Neuron (in vitro differentiated cells): ENCODE measurements around the gene MAST3.

ENCODE experiments used
- H2AFZ ChIP-seq: one replicate; pipeline ENCODE4 v1.6.1; 2013; ENCODE audit warnings: low read depth, mild to moderate bottlenecking, inconsistent platforms, low read length, moderate library complexity
- H3K27me3 ChIP-seq: one replicate; pipeline ENCODE4 v1.6.1; 2013; ENCODE audit warnings: low read length; ENCODE audit not compliant: insufficient read depth
- H3K36me3 ChIP-seq: one replicate; pipeline ENCODE4 v1.6.1; 2013; ENCODE audit warnings: low read length; ENCODE audit not compliant: insufficient read depth
- H3K4me1 ChIP-seq: one replicate; pipeline ENCODE4 v1.6.1; 2013; ENCODE audit warnings: low read length; ENCODE audit not compliant: insufficient read depth
- H3K4me3 ChIP-seq: 2 replicates; pipeline ENCODE4 v1.5.1; 2013; ENCODE audit warnings: mild to moderate bottlenecking, low read length, moderate library complexity
- H3K9me3 ChIP-seq: one replicate; pipeline ENCODE4 v1.6.1; 2013; ENCODE audit warnings: low read length

Gene MAST3

DNA sequence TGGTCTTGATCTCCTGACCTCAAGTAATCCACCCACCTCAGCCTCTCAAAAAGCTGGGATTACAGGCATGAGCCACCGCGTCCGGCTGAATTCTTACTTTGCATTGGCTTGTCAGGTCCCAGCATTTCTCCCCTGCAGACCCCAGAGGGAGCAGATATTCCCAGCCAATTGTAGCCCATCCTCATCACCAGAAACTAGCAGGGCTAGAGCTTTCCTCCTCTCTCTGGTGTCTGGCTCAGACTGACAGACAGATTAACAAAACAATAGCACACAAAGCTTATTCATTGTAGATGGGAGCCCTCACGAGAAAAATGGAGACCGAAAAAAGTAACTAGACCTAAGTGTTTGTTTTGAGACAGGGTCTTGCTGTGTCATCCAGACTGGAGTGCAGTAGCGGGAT lies 88.0 kb downstream of the MAST3 start:
- Histone ChIP-seq H3K4me1 (no peaks in the 10 kb centered on the region), H3K27me3 (no peaks in the 10 kb centered on the region), H3K4me3 (no peak overlapping the region), H3K9me3 (no peaks in the 10 kb centered on the region), H3K36me3 (no peaks in the 10 kb centered on the region), H2AFZ (no peak overlapping the region)

DNA sequence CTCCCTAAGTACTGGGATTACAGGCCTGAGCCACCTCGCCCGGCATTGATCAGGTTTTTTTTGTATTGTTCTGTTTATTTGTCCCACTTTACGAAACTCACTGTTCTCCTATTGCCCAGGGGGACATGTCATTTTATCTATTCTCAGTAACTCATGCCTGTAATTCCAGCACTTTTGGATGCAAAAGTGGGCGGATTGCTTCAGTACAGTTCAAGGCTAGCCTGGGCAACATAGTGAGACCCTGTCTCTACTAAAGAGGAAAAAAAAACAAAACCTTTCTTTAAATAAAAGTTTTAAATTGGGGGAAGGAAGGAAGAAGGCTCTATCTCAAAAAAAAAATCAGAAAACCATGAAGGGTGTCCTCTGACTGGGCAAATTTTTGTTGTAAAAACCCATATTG lies 92.7 kb downstream of the MAST3 start:
- Histone ChIP-seq H3K36me3 (no peaks in the 10 kb centered on the region), H3K27me3 (no peaks in the 10 kb centered on the region)

DNA sequence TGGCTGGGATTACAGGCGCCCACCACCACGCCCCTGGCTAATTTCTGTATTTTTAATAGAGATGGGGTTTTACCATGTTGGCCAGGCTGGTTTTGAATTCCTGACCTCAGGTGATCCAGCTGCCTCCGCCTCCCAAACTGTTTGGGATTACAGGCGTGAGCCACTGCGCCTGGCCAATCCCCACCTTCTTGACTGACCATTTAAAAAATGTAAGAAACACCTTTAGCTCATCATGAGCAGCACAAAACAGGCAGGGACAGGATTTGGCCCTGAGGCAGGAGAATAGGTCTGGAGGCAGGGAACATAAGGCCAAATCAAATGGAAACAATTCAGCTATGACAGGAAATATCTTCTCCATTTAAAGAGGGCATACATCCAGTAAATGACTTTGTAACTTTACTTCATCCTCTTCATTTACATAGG lies 94.1 kb downstream of the MAST3 start:
- no peaks in the 10 kb centered on the region for H3K9me3 ChIP-seq
- H3K4me1 ChIP-seq, result peaks cover 14% of the 10 kb centered on the region
- H3K27me3 ChIP-seq, result no peaks in the 10 kb centered on the region
- H3K4me3 ChIP-seq, result no peak overlapping the region
- peaks cover 6% of the 10 kb centered on the region for H3K36me3 ChIP-seq
- no peak overlapping the region for H2AFZ ChIP-seq

More for the DNA sequence above, 92.7 kb downstream of the MAST3 start:
- Histone ChIP-seq H3K4me3 (no peak overlapping the region), H3K4me1 (peaks cover 14% of the 10 kb centered on the region), H2AFZ (no peak overlapping the region), H3K9me3 (no peaks in the 10 kb centered on the region)

DNA sequence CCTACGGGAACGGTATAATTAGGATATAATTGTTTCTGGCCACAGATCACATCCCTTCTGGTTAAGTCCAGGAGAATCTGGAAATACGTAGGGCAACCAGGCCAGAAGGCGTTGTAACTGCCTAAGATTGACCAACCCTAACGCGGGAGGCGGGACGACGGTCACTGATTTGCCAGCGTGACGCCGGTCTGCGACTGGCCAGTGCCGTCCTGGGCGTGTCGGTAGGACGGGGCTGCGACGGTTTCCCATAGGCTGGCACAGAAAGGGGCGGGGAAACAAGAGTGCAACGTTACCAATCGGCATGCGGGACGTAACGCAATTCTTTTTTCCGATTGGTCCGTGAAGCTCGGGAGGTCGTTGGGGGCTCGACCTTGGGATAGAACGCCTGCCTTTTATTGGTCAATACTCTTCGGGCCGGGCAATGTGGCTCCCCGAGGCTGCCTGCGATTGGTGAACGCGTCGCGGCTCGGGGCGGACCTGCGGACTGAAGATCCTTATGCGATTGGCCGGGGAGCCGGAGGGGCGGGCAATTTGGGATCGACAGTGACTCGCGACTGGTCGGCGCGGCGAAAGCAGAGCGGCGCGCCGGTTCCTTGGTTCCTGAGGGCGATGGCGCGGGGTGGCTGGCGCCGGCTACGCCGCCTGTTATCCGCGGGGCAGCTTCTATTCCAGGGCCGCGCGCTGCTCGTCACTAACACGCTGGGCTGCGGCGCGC lies 95.3 kb downstream of the MAST3 start, which contains the start of gene MPV17L2:
MPV17L2 (plus strand) TSS at position 546 of the 715 bp plus-strand sequence; CDS start at position 610, 64 bp downstream.
- Histone ChIP-seq H3K4me1 (peaks cover 14% of the 10 kb centered on the region), H3K27me3 (no peaks in the 10 kb centered on the region), H3K36me3 (peaks cover 12% of the 10 kb centered on the region), H2AFZ (peak within 1 kb of the TSS; percentile 65), H3K9me3 (no peaks in the 10 kb centered on the region), H3K4me3 (peak within 1 kb of the TSS; percentile 93)

DNA sequence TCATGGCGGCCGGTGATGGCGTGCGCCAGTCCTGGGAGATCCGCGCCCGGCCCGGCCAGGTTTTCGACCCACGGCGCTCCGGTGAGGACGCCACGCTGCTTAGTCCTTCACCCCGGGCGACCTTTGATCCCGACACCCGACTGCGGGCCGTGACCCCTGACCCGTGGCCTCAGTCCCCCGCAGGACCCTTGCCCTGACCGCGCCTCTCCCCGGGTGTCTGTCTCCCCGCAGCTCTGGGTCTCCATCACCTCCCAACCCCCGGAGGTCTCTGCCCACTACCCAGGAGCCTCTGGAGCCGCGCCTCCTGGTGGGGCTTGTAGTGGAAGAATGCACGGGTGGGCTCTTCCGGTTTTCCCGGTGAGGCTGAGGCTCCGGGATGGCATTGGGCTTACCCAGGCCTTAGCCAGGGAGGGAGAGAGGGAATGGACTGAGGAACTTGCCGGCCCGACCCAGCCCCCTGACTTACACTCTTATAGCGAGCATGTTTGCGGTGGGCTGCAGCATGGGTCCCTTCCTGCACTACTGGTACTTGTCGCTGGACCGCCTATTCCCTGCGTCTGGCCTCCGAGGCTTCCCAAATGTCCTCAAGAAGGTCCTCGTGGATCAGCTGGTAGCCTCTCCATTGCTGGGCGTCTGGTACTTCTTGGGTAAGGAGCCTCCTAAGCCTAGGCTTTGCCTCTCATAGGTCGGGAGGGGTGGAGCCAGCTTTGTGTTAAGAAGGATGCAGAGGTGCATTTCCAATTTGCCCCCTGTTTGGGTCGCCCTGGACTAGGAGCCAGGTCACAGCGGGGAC lies 96.0 kb downstream of the MAST3 start:
- peaks cover 14% of the 10 kb centered on the region for H3K4me1 ChIP-seq
- peak overlapping the region; percentile 93 for H3K4me3 ChIP-seq
- H2AFZ ChIP-seq, result peak overlapping the region; percentile 62
- peaks cover 20% of the 10 kb centered on the region for H3K36me3 ChIP-seq
- no peaks in the 10 kb centered on the region for H3K27me3 ChIP-seq
- H3K9me3 ChIP-seq, result no peaks in the 10 kb centered on the region

DNA sequence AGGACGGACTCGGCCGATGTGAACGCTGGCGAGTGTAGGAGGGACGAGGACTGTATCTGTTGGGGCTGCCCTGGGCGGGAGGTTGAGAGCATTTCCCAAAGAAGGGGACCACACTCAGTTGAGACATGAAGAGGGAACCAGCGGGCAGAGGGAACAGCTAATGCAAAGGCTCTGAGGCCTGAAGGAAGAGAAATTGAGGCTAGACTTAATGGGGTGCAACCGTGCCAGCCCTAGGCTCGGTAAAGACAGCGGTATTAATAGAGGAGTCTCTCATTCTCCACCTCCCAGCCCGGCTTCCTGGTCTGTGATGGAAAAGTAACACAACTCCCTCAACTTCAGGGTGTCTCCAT lies 96.6 kb downstream of the MAST3 start:
- H3K9me3 ChIP-seq, result no peaks in the 10 kb centered on the region
- no peak overlapping the region for H2AFZ ChIP-seq

DNA sequence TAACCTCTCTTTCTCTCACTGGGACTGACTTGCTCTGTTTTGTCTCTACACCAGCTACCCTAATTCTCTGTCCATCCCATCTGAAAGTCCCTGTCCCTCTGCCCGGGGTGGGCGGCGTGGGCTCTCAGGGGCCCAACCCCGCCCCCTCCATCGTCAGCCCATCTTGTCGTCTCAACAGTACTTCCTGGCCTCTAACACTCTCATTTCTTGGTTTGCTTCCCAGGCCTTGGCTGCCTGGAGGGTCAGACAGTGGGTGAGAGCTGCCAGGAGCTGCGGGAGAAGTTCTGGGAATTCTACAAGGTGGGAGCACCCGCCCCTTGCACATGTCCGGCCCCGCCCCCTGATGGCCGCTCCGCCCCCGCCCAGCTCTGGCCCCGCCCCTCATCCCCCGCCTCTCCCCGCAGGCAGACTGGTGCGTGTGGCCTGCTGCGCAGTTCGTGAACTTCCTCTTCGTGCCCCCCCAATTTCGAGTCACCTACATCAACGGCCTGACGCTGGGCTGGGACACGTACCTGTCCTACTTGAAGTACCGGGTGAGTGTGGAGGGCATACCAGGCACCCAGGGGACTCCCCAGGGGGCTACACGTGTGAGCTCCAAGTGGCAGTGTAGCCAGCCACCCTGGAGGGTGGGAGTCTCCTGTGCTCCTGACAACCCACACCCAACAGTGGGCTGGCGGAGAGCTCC lies 97.1 kb downstream of the MAST3 start:
- Histone ChIP-seq H3K4me1 (peaks cover 14% of the 10 kb centered on the region), H3K27me3 (no peaks in the 10 kb centered on the region), H2AFZ (no peak overlapping the region), H3K9me3 (no peaks in the 10 kb centered on the region), H3K4me3 (peak overlapping the region; percentile 93), H3K36me3 (peaks cover 25% of the 10 kb centered on the region)

More for the DNA sequence above, 96.6 kb downstream of the MAST3 start:
- Histone ChIP-seq H3K36me3 (peaks cover 25% of the 10 kb centered on the region), H3K4me1 (peaks cover 14% of the 10 kb centered on the region), H3K27me3 (no peaks in the 10 kb centered on the region), H3K4me3 (peak overlapping the region; percentile 93)

DNA sequence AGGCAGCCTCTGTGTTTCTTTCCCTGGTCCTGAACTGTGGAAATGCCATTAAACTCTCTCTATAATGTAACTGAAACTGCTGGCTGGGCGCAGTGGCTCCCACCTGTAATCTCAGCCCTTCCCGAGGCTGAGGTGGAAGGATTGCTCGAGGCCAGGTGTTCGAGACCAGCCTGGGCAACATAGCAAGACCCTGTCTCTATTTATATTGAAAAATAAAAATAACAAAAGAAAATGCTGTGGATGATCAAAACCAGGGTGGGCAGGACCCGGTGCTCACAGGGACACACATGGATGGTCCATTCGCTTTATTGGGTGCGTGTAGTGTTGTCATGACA lies 98.9 kb downstream of the MAST3 start:
- Histone ChIP-seq H3K4me1 (peaks cover 14% of the 10 kb centered on the region), H3K4me3 (no peak overlapping the region), H3K36me3 (peaks cover 25% of the 10 kb centered on the region)

DNA sequence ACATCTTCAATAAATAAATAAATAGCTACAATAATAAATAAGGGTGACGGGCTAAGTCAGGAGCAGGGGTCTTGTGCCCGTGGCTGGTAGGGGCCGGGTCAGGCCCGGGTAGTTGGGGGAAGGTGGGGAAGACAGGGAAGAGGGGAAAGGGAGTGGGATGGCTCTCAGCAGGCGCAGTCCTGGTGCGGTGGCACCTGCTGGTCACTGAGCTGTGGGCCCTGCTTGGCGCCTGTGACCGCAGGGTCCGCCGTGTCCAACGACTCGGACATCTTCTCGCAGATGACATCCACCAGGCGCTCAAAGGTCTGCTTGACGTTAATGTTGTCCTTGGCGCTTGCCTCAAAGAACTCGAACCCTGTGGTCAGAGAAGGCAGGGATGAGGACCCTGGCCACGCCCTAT lies 99.7 kb downstream of the MAST3 start:
- H3K4me3 ChIP-seq, result no peak overlapping the region
- no peak overlapping the region for H2AFZ ChIP-seq
- no peaks in the 10 kb centered on the region for H3K9me3 ChIP-seq
- no peaks in the 10 kb centered on the region for H3K27me3 ChIP-seq
- peaks cover 25% of the 10 kb centered on the region for H3K36me3 ChIP-seq
- H3K4me1 ChIP-seq, result peaks cover 11% of the 10 kb centered on the region

More for the DNA sequence above, 98.9 kb downstream of the MAST3 start:
- H3K27me3 ChIP-seq, result no peaks in the 10 kb centered on the region
- no peaks in the 10 kb centered on the region for H3K9me3 ChIP-seq
- H2AFZ ChIP-seq, result no peak overlapping the region

DNA sequence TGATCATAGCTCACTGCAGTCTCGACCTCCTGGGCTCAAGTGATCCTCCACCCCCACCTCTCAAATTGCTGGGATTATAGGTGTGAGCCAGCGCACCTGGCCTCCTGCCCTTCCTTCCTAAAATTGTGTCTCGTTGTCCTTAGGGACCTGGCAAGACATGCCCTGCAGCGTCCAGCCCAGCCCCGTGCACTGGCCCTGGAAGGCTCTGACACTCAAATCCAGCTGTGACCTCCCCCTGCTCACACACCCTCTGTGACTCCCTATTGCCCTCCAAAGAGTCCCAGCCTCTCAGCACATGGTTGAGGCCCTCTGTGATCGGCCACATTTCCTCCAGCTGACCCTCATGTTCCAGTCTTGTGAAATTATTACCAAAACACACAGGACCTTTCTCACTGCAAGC lies 100.4 kb downstream of the MAST3 start:
- Histone ChIP-seq H3K27me3 (no peaks in the 10 kb centered on the region), H3K4me1 (peaks cover 10% of the 10 kb centered on the region), H2AFZ (no peak overlapping the region), H3K9me3 (no peaks in the 10 kb centered on the region), H3K4me3 (no peak overlapping the region), H3K36me3 (peaks cover 25% of the 10 kb centered on the region)

DNA sequence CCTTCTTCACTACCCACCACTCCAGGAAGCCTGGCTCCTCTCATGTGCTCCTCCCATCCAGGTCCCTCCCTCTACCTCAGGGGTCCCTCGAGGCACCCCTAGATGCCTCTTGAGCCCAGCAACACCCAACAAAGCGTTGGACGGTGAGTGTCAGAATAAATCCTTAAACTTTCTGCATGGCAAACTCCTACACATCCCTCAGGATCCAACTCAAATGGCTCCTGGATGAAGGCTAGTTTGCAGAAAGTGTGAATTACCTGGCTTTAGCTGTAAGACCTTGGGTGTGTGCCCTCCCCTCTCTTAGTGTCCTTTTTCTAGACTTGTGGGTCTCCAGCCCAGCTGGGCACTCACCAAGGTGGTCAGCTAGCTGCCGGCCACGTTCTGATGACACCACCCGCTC lies 100.8 kb downstream of the MAST3 start:
- Histone ChIP-seq H3K27me3 (no peaks in the 10 kb centered on the region), H3K4me1 (peaks cover 14% of the 10 kb centered on the region), H2AFZ (no peak overlapping the region), H3K36me3 (peaks cover 25% of the 10 kb centered on the region), H3K4me3 (no peak overlapping the region), H3K9me3 (no peaks in the 10 kb centered on the region)
